GM19463 (cell line): Measurements from ENCODE around the gene TIMM13.

ENCODE experiments used
- ATAC-seq: cut with Tn5 transposase; IDR thresholded peaks from one replicate; pipeline ENCODE4 v1.9.1; 2021; ENCODE audit warnings: mild to moderate bottlenecking, moderate library complexity; ENCODE audit not compliant: unreplicated experiment

TIMM13 gene

DNA sequence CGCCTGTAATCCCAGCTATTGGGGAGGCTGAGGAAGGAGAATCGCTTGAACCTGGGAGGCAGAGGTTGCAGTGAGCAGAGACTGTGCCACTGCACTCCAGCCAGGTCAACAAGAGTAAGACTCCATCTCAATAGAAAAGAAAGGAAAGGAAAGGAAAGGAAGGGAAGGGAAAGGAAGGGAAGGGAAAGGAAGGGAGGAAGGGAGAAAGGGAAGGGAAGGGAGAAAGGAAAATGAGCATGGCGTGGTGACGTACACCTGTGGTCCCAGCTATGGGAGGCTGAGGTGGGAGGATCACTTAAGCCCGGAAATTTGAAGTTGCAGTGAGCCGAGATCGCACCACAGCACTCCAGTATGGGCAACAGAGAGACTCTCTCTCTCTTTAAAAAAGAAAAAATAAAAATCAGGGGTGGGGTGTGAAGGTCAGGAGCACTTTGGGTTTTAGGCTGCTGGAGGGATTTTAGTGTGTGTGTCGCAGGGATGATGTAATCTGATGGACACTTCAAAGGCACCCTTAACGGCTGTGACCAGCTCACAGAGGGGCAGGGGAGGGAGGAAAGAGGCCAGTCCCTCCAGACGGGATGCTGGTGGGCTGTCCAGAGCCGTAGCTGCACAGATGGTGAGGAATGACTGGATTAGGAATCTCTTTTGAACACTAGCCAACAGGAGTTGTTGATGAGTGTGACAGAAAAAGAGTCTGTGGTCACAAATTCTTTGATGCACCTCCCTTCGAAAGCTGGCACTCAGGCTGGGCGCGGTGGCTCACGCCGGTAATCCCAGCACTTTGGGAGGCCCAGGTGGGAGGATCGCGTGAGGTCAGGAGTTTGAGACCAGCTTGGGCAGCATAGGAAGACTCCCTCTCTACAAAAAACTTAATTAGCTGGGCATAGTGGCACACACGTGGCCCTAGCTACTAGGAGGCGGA lies 39.8 kb downstream of the TIMM13 start:
- no peak for ATAC-seq

- no peak for ATAC-seq
Measured at GRCh38 chr19:2385053-2385721, 42.2 kb downstream of the TIMM13 start.

DNA sequence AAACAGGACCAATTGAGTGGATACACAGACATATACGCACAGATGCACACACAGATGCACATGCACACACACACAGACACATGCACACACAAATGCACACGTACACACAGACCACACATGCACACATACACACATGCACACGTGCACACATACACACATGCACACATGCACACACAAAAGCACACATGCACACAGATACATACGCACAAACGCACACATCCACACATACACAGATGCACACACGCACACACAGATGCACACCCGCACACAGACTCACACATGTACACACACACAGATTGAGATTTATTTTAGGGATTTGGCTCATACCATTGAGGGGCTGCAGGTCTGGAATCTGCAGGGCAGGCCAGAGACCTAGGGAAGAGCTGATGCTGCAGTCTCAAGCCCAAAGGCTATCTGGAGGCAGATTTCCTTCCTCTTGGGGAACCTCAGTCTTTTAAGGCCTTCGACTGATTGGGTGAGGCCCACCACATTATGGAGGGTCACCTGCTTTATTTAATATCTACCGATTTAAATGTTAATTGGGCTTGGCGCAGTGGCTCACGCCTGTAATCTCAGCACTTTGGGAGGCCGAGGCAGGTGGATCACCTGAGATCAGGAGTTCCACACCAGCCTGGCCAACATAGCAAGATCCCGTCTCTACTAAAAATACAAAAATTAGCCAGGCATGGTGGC lies 44.7 kb downstream of the TIMM13 start:
- no peak for ATAC-seq

- no peak for ATAC-seq
Measured at GRCh38 chr19:2381148-2381820, 46.1 kb downstream of the TIMM13 start.

DNA sequence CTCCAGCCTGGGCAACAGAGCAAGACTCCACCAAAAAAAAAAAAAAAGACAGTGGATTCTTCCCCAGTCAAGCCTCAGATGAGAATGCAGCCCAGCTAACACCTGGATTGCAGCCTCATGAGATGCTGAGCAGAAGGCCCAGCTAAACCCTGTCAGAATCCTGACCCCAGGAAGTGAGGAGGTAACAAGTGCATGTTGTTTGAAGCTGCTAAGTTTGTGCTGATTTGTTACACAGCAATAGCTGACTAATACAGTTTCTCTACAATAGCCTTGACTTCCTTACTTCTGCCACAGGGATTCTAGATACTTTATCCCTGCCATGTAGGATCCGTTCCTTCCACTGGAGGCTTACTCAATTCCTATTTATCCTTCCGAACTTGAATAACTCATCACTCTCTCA lies 46.8 kb downstream of the TIMM13 start:
- no peak for ATAC-seq

DNA sequence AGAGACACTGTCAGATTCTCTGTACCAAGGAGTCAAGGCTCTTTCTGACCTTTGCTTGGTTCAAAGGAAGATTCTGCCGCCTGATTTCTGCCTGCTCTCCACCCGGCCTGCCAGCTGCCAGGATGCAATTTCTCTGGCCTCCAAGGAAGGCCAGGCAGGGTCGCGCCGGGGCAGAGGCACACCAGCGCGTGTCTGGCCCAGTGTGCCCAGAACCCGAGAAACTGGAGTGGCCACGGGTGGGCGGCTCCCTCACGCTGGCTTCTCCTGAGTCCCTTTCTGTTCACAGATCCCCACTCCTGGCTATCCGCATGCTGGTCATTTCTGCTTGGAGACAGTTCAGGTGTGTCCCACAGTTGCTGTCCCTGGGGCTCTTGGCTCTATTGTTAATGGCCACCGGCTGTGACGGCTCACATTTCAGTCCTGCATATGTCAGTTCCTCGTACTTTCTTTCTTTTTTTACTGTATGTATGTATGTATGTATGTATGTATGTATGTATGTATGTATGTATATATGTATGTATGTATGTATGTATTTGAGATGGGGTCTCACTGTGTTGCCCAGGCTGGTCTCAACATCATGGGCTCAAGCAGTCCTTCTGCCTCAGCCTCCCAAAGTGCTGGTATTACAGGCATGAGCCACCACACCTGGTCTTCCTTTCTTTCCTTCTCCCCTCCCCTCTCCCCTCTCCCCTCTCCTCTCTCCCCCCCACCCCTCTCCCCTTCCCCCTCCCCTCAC lies 50.4 kb downstream of the TIMM13 start:
- no peak for ATAC-seq
